ENCODE data around the gene GAS2L2. TPM values are rescaled to one million over a fixed set of nuclear protein-coding genes. Genes with fewer than 3 reads are reported as not detected.
"Not testable (repeated sequence)": the region's sequence is repeated elsewhere in the genome, so short reads cannot be mapped to it uniquely, and the experiment has no call there.

GAS2L2 gene
- total RNA-seq, 1 donor from 2014 or later = 0.27 TPM

- ATAC-seq = no peak
- intact Hi-C loops (cut with micrococcal nuclease) = no loop called here
- no peak for DNase-seq
These were observed 42.1 kb downstream of the GAS2L2 start for GRCh38 chr17:35710950-35711349.

GRCh38 chr17:35709874-35710273 lies 43.2 kb downstream of the GAS2L2 start:
- no peak for DNase-seq
- intact Hi-C loops (cut with micrococcal nuclease) = no loop called here

GRCh38 chr17:35708951-35709350 lies 44.1 kb downstream of the GAS2L2 start:
- DNase-seq = no peak
- peak; percentile 14 for ATAC-seq
- intact Hi-C loops (cut with micrococcal nuclease) = no loop called here

More at GRCh38 chr17:35709874-35710273, 43.2 kb downstream of the GAS2L2 start:
- no peak for ATAC-seq

- DNase-seq (no peak), ATAC-seq (peak; percentile 13)
- intact Hi-C loops (cut with micrococcal nuclease) = no loop called here
These were observed 44.9 kb downstream of the GAS2L2 start for GRCh38 chr17:35708149-35708548.

GRCh38 chr17:35705705-35706104 lies 47.3 kb downstream of the GAS2L2 start:
- ATAC-seq (no peak), DNase-seq (no peak)
- intact Hi-C loops (cut with micrococcal nuclease) = no loop called here

- intact Hi-C loops (cut with micrococcal nuclease) = no loop called here
- DNase-seq (no peak), ATAC-seq (no peak)
These were observed 47.8 kb downstream of the GAS2L2 start for GRCh38 chr17:35705230-35705629.

GRCh38 chr17:35703308-35703707 lies 49.7 kb downstream of the GAS2L2 start:
- intact Hi-C loops (cut with micrococcal nuclease); ATAC-seq: not testable (repeated sequence)

GRCh38 chr17:35701491-35701890 lies 51.5 kb downstream of the GAS2L2 start:
- intact Hi-C loops (cut with micrococcal nuclease) = no loop called here
- DNase-seq (no peak), ATAC-seq (no peak)

More at GRCh38 chr17:35703308-35703707, 49.7 kb downstream of the GAS2L2 start:
- not testable (repeated sequence) for DNase-seq

- intact Hi-C loops (cut with micrococcal nuclease) = no loop called here
- DNase-seq (no peak), ATAC-seq (no peak)
These were observed 52.9 kb downstream of the GAS2L2 start for GRCh38 chr17:35700150-35700549.

GRCh38 chr17:35698800-35699199 lies 54.2 kb downstream of the GAS2L2 start:
- ATAC-seq (no peak), DNase-seq (no peak)
- intact Hi-C loops (cut with micrococcal nuclease) = no loop called here

GRCh38 chr17:35695613-35696012 lies 57.4 kb downstream of the GAS2L2 start:
- intact Hi-C loops (cut with micrococcal nuclease) = no loop called here
- ATAC-seq = peak; percentile 84
- no peak for DNase-seq

- ATAC-seq = peak; percentile 42
- intact Hi-C loops (cut with micrococcal nuclease) = no loop called here
- DNase-seq = no peak
These were observed 58.1 kb downstream of the GAS2L2 start for GRCh38 chr17:35694906-35695305.

Other genes with a start within 250 kb of the GAS2L2 start
- 0.32 TPM for gene SLFN12L, start 215.6 kb downstream of the GAS2L2 start, total RNA-seq
- gene SLFN14, start 192.4 kb downstream of the GAS2L2 start, total RNA-seq = not detected
- 7.9 TPM for gene PEX12, start 174.7 kb downstream of the GAS2L2 start, total RNA-seq
- gene AP2B1, start 165.9 kb downstream of the GAS2L2 start, total RNA-seq = 119 TPM
- gene RASL10B, start 21.6 kb downstream of the GAS2L2 start, total RNA-seq = 23.8 TPM
- gene C17orf50, start 7.6 kb upstream of the GAS2L2 start, total RNA-seq = not detected
- gene MMP28, start 42.4 kb upstream of the GAS2L2 start, total RNA-seq = 1.5 TPM
- gene TAF15, start 56.2 kb upstream of the GAS2L2 start, total RNA-seq = 110 TPM
- gene HEATR9, start 115.7 kb upstream of the GAS2L2 start, total RNA-seq = not detected
- gene CCL5, start 127.1 kb upstream of the GAS2L2 start, total RNA-seq = 4.2 TPM
- gene RDM1, start 177.5 kb upstream of the GAS2L2 start, total RNA-seq = not detected
- not detected for gene LYZL6, start 190.5 kb upstream of the GAS2L2 start, total RNA-seq
- not detected for gene CCL16, start 228.3 kb upstream of the GAS2L2 start, total RNA-seq
- gene CCL14, start 233.5 kb upstream of the GAS2L2 start, total RNA-seq = 8.1 TPM
- not detected for gene CCL15, start 248.3 kb upstream of the GAS2L2 start, total RNA-seq